Spleen (tissue), 7 donors: Measurements from ENCODE around the gene STK11IP.

Experiments used
- CTCF ChIP-seq, 11 experiments: fragments of 200-600 bp in 7 of 11; fragments of 450-650 bp in 4 of 11; sonication (generic) in 4 of 11; IDR thresholded peaks in 8 of 11; conservative IDR thresholded peaks in 3 of 11; 1 replicate in 7 of 11; 2 replicates in 4 of 11; pipeline versions ENCODE4 v1.4.0 to v1.8.0; 2016 to 2021; ENCODE audit warnings: antibody characterized with exemption in 11 of 11, inconsistent platforms in 4 of 11, mild to moderate bottlenecking in 1 of 11
- POLR2A ChIP-seq, 3 donors: fragments of 450-650 bp; IDR thresholded peaks; one replicate each; pipeline ENCODE4 v1.5.1; 2017; ENCODE audit warnings: antibody characterized with exemption in 3 of 3, mild to moderate bottlenecking in 1 of 3
- POLR2AphosphoS5 ChIP-seq, 3 donors: sonication (generic); formaldehyde crosslinking; IDR thresholded peaks; one replicate each; pipeline ENCODE4 v1.5.1; 2017; ENCODE audit warnings: antibody characterized with exemption in 3 of 3
- donor health status: DM: no; HTN: no; CAD: no; lungs with moderate emphysema.
- donor health status: DM: no; HTN: no; CAD: no.
- donor health status: DM: no; HTN: no; CAD: no.

DNA sequence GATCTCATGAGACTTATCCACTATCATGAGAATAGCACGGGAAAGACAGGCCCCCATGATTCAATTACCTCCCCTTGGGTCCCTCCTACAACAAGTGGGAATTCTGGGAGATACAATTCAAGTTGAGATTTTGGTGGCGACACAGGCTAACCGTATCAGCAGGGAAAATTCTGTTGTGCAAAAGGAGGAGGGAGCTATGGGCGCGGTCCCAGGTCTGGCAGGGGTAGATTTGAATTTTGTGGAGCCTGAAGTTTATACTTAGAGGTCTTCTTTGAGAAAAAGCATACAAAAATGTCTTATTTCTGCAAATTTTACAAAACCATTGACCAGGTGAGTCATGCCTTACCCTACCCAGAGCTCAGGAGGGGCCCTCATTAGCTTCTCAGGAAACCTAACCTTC lies 66.4 kb downstream of the STK11IP start:
- TF ChIP-seq CTCF (IDR thresholded peaks at IDR 0.05 in 8 of 11, conservative IDR thresholded peaks at IDR 0.05 in 3 of 11) (no peak), POLR2A (IDR thresholded peaks at IDR 0.05) (no peak), POLR2AphosphoS5 (IDR thresholded peaks at IDR 0.05) (no peak)
